NCI-H510A treated with DMSO at 0.1 percent for 48 hours (cell line): ENCODE data around the gene CRNN.

ENCODE experiments used
- DNase-seq: peaks from one replicate; lab custom pipeline; 2025; lab: John Stamatoyannopoulos, UW

The CRNN gene

DNA sequence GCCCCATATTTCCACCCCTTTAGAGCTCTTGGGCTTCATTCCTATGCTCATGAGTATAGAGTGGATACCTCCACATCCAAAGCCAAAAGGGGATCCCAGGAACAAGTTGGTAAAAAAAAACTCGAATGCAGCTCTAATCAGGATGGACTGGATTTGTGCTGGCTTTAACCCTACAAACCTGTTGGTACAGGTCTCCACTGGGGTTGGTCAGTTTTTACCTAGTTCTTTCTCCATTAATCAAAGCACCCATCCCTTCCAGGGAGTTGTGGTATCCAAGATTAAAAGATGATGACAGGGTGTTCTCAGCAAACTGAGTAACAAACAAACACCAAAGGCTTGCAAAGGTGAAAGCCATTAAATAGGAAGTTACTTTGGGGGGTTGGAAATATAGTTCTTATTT, 5.9 kb upstream of the CRNN start:
- DNase-seq = no peak

- no peak for DNase-seq
These were observed 1.6 kb upstream of the CRNN start for GRCh38 chr1:152415454-152416227.

- no peak for DNase-seq
These were observed 1.3 kb downstream of the CRNN start for GRCh38 chr1:152412756-152413155.

- DNase-seq = no peak
These were observed 2.9 kb downstream of the CRNN start for GRCh38 chr1:152411134-152411533.

GRCh38 chr1:152410599-152410998, 3.5 kb downstream of the CRNN start:
- no peak for DNase-seq

DNA sequence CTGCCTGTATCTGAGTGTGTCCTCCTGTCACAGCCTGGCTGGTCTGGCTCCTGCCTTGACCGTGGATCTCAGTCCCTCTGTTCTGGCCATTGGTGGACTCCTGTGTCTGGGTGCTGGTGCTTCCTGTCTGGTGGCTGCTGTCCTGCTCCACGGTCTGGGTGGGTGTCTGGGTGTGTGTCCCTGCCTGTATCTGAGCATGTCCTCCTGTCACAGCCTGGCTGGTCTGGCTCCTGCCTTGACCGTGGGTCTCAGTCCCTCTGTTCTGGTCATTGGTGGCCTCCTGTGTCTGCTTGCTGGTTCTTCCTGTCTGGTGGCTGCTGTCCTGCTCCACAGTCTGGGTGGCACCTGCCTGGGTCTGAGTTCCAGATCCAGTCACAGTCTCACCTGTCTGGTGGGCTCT, 4.0 kb downstream of the CRNN start:
- DNase-seq = no peak

- no peak for DNase-seq
These were observed 5.4 kb downstream of the CRNN start for GRCh38 chr1:152408664-152409063.

- no peak for DNase-seq
These were observed 15.0 kb downstream of the CRNN start for GRCh38 chr1:152398812-152399698.

DNA sequence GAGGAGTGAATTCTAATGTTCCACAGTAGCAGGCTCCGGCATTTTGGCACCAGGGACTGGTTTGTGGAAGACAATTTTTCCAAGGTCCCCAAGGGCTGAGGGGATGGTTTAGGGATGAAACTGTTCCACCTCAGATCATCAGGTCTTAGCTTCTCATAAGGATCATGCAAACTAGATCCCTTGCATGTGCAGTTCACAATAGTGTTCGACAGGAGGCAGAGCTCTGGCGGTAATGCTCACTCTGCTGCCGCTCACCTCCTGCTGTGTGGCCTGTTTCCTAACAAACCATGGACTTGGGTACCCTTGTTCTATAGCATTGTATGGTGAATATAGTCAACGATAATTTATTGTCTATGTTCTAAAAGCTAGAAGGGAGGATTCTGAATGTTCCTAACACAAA, 16.6 kb downstream of the CRNN start:
- DNase-seq = no peak

DNA sequence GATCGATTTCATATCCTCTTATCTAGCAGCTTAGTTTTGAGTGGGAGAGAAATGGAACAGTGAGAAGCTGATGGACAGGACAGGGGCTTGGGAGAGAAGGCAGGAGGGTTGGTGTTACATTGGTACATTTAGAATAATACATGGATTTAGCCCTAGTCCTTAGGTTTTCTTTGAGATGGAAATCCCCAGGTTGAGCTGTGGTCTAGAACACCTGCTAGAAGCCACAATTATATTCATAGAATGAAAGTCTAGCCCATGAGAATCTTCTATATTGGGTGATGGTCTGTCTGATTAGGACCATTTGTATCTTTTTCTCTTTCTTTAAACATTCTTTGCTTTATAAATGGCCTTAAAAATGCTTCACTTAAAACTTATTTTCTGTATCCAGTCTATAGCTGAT, 19.9 kb downstream of the CRNN start:
- DNase-seq = no peak

DNA sequence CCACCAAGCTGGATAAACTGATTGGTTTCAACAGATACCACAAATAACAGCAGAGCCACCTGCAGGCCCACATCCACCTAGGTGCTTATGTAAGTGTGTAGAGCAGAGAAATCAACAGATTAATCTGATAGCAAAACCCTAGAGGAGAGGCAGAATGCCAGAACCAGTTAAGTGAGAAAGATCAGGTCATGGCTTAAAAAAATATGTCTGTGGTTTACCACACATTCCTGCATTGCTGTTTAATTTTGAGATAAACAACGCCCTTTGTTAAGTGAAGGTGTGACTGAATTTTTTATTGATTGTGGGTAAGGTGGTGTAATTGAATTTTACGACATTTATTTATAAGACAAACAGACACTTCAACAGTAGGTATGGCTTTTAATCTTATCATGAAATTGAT, 21.2 kb downstream of the CRNN start:
- no peak for DNase-seq

GRCh38 chr1:152388889-152389288, 25.2 kb downstream of the CRNN start:
- no peak for DNase-seq

DNA sequence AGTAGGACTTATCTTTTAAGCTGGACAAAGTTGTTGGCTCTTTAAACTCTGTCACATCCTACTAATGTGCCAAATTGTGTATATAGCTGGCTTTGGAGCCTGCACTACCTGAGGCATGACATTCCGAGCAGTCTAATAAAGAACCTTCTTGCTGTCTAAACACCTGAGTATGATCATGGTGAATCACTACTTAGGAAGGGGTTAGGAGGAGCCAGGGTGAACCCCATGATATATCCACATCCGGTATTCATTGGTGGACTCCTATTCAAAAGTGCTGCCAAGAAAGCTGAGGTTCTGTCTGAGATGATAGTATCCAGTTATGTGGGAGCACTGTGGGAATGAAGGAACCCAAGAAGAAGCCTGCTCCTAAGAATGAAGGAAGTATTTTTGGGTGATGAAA, 27.1 kb downstream of the CRNN start:
- no peak for DNase-seq

DNA sequence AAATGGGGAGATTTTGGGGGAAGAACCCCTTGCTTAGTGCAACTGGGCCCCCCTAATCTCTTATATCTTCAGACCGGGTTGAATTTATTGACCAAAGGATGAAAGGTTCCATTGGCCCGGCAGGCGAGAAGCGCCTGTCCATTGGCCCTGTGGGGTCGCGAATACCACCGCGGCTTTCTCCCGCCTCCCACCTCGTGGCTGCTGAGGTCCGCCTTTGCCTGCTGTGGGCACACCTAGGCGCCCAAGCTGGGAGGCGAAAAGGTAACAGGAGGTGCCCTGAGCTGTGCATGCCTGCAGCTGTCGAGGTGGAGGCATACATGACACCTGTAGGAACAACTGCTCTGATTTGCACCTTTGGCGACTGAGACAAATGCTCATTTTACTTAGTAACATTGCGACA, 33.1 kb downstream of the CRNN start:
- no peak for DNase-seq

- DNase-seq = no peak
These were observed 39.6 kb downstream of the CRNN start for GRCh38 chr1:152374451-152374850.

DNA sequence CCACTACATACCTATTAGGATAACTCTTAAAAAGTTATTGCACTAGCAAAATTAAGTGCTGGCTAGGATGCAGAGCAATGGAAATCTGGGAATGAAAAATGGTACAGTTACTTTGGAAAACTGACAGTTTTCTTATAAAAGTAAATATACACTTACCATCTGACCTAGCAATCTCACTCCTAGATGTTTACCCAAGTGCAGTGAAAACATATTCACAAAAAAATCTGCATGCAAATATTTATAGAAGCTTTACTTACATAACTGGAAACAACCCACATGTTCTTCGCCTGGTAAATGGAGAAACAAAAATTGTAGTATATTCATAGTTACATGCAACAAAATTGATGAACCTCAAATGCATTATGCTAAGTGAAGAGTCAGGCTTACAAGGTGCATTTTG, 41.4 kb downstream of the CRNN start:
- DNase-seq = no peak

DNA sequence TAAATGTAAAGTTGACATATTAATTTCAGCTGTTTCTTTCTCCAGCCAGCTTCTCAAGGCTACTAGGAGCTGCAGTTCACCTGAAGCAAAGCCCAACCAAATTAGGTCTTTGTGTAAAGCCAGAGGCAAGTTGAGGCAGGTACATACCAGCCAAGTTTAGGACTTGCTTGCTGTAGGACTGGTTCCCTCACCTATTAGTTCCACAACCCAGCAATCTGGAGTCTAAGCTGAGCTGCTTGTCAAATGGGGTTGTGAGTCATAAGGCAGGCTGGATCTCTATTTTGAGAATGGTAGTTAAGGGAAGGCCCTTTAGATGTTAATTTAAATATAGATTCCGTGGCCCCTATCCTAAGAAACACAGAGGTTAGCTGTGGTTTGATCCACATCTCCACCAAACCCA, 46.6 kb downstream of the CRNN start:
- no peak for DNase-seq

DNA sequence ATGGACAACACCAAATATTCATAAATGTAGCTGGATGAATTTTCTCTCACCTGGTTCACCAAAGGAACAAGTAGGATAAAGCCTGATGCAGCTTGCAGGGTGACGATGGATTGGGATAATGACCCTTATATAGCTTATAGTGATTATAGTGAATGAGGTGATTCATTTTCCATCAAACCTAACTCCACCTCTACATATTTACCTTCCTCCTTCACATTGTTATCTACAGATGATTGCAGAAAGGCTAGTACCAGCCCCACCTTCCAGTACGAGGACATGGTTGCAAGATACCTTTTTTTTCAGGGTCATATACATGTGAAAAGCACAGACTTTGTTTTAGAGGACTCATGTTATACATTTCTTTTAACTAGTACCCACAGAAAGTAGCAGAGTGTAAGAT, 54.2 kb downstream of the CRNN start, which contains the start of gene FLG2:
Gene FLG2, minus strand, starts transcription at position 101 of the 400 bp plus-strand sequence. CDS start 1,122 bp downstream, outside the sequence.
- no peak for DNase-seq
